NCI-H69 (cell line): ENCODE measurements around the gene ROPN1L.
A peak's percentile ranks its signal among the peaks of the same experiment; 100 is the strongest.
"Not testable (repeated sequence)": the region's sequence is repeated elsewhere in the genome, so short reads cannot be mapped to it uniquely, and the experiment has no call there.

Source experiments
- DNase-seq: peaks from one replicate; lab custom pipeline; 2025; lab: John Stamatoyannopoulos, UW

The ROPN1L gene

GRCh38 chr5:10501554-10502075, 59.9 kb downstream of the ROPN1L start:
- DNase-seq, result peak; percentile 24

DNA sequence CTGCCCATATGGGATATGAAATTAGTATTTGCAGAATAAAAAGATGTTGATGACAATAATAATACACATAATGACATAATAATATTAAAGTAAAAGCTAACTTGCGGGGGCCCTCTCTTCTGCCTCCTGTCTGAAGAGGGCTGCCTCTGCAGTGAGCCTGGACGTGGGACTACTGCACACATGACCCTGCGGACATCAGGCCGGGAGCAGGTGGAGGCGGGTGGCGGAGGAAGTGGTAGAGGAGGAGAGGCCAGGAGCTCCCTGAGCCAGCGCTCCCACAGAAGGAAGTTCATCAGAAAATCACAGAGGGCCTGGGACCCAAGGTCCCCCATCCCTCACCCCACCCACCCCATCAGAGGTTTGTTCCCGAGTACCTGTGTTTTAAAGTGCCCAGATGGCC, 60.5 kb downstream of the ROPN1L start:
- no peak for DNase-seq

- DNase-seq, result peak; percentile 52
Measured at GRCh38 chr5:10502578-10502977, 60.9 kb downstream of the ROPN1L start.

GRCh38 chr5:10503321-10503720, 61.6 kb downstream of the ROPN1L start:
- DNase-seq, result peak; percentile 48

- peak; percentile 83 for DNase-seq
Measured at GRCh38 chr5:10503997-10504793, 62.5 kb downstream of the ROPN1L start.

DNA sequence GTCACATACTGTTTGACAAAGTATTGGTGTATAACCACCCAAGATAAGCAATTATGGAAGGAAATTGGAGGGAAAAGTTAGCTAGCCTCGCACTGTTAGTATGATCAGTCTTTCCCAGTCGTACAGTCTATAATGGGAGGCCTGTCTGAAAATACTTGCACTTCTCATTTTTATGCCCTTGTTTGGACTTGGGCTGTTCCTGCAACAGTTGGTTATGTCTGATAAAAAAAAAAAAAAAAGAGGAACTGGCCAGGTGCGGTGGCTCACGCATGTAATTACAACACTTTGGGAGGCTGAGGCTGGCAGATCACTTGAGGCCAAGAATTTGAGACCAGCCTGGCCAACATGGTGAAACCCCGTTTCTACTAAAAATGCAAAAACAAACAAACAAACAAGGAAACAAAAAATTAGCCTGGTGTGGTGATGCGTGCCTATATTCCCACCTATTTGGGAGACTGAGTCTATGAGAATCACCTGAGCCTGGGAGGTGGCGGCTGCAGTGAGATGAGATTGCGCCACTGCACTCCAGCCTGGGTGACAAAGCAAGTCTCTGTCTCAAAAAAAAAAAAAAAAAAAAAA, 63.9 kb downstream of the ROPN1L start:
- peak; percentile 24 for DNase-seq

GRCh38 chr5:10506535-10506934, 64.9 kb downstream of the ROPN1L start:
- no peak for DNase-seq

DNA sequence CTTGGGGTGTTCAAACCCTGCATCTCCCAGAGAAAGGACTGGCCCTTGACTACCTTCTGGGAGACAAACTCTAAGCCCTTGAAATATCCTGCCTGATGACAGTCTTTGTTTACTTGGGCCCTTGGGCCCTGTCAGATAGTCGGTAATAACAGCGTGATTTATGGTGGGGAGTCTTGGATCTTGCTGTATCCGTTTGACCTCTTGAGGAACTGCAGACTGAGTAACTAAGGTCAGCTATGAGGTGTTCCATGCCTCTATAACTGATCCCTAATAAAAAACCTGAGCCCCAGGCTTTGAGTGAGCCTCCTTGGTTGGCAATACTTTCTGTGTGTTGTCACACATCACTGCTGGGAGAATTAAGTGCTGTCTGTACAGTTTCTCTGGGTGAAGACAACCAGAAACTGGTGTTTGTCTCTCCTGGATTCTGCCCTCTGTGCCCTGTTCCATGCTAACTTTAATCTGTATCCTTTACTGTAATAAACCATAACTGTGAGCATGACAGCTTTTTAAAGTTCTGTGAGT, 66.0 kb downstream of the ROPN1L start:
- DNase-seq, result peak; percentile 89

DNA sequence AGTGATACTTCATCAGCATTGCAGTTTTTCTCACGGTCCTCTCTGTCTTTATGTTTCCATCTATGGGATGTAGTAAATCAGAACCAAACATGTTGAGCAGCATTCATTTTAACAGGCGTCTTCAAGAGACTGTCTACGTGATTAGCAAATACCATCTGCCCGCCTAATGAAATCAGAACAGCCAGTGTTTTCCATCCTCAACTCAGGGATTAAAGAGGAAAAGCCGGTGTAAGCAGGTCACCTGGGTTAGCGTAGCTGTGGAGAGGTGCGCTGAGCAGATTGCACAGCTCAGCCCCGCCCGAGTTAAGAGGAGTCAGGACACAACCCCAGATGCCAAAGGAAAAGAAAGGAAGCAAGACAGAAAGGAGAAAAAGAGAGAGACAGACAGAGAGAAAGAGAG, 67.9 kb downstream of the ROPN1L start:
- DNase-seq, result peak; percentile 77

DNA sequence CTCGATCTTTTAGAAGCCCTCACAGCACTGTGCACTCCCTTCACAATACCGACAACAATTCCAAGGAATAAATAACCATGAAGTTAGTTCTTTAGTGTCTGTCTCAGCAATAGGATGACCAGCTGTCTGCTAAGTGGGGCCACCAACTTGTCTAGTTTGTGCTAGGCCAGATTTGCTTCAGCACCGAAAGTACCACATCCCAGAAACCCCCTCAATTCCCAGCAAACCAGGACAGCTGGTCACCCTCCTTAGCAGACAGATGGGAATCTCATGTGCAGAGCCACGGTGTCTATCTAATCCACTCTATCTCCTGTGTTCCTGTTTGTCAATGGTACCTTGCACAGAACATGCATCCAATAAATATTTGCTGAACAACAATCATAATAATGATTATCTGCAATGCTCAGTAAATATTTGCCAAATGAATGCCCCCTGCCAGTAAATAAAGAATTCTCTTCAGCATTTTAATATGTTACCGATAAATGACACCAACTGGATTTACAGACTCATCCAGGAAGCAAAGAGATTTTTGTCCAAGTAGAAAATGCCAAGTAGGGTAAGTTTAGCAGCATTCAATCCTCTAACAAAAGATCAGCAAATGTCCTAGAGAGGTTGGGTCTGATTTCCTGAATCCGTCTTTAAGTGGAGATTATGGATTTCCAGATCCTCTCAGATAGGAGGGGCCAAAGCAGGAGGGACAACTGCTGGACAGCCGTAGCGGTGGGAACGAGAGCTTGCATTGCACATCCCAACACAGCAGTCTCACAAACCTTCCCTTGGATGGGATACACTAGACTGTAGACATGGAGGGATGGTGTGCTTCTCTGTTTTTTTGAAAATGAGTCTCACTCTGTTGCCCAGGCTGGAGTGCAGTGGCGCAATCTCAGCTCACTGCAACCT, 70.3 kb downstream of the ROPN1L start:
- no peak for DNase-seq

DNA sequence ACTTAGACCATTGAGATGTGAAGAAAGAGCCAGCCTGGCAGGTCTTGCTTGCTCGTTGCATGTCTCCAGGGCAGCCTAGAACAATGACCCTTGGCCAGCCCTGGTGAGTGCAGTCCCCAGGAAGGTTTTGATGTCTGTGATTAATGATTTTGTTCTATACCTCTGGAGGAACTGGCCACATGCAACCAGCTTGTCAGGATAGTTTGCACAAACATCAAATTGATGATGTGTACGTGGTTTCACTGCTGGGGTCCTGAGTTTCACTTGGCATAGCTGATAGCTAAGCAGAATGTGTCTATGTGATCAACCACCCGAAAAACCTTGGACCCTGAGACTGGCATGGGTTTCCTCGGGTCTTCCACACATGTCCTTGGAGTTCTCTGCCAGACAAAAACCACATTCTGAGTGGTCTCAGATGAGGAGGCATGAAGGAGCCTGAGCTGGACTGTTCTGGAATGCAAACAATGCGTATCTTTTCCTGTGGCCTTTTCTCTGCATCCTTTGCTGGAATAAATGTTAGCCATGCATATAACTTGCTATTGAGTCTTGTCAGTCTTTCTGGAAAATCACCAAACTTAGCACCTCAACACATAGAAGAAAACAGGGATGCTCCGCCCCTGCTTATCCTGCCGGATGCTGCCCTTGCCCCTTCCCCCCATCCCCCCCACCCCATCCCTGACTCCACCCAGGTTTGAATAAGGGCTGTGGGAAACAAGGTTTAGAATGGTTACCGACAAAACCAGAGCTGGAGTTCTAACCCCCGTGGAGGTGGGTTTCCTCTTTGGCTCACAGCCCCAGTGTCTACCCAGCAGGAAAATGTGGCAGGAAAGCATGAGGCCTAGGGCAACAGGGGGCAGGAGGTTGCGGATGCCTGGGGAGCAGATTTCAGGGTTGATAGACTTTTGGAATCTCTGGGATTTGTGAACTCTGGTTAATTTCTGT, 72.1 kb downstream of the ROPN1L start:
- peak; percentile 37 for DNase-seq

DNA sequence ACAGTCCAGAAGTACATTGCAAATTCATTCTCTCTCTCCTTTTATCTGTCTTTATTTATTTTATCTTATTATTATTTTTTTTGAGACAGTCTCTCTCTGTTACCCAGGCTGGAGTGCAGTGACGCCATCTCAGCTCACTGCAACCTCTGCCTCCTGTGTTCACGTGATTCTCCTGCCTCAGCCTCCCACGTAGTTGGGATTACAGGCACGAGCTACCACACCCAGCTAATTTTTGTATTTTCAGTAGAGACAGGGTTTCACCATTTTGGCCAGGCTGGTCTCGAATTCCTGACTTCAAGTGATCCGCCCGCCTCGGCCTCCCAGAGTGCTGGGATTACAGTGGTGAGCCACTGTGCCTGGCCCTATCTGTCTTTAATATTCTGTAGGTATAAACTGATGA, 72.9 kb downstream of the ROPN1L start:
- DNase-seq, result not testable (repeated sequence)
